MM.1S (cell line): ENCODE data around the gene ABCC8.

Experiments used
- DNase-seq: peaks from one replicate; pipeline ENCODE4 v3.0.0-alpha.2; 2015
- H2AFZ ChIP-seq: fragments of 300-600 bp; sonication (generic); 2 replicates; pipeline ENCODE4 v1.6.0; 2016; ENCODE audit warnings: antibody characterized with exemption, low read length
- H3F3A ChIP-seq: fragments of 300-600 bp; sonication (generic); 2 replicates; pipeline ENCODE4 v1.6.1; 2016; ENCODE audit warnings: mild to moderate bottlenecking, antibody characterized with exemption, low read length, moderate library complexity, mixed read lengths; ENCODE audit not compliant: insufficient read depth
- H3K27ac ChIP-seq: fragments of 300-600 bp; sonication (generic); 2 replicates; pipeline ENCODE4 v1.5.1; 2016; ENCODE audit warnings: mild to moderate bottlenecking, low read length
- H3K27me3 ChIP-seq: fragments of 300-600 bp; sonication (generic); replicated peaks from 2 replicates; pipeline ENCODE4 v1.6.0; 2016; ENCODE audit warnings: low read length; ENCODE audit not compliant: insufficient read depth
- H3K36me3 ChIP-seq: fragments of 300-600 bp; sonication (generic); replicated peaks from 2 replicates; pipeline ENCODE4 v1.6.1; 2016; ENCODE audit warnings: mild to moderate bottlenecking, low read length, mixed read lengths; ENCODE audit not compliant: insufficient read depth
- H3K4me1 ChIP-seq: fragments of 300-600 bp; sonication (generic); 2 replicates; pipeline ENCODE4 v1.6.1; 2016; ENCODE audit warnings: low read length, mixed read lengths
- H3K4me2 ChIP-seq: fragments of 300-600 bp; sonication (generic); 2 replicates; pipeline ENCODE4 v1.6.0; 2016; ENCODE audit warnings: low read depth, low read length
- H3K4me3 ChIP-seq: fragments of 300-600 bp; sonication (generic); 2 replicates; pipeline ENCODE4 v1.5.1; 2016; ENCODE audit warnings: low read length, mixed read lengths
- H3K79me2 ChIP-seq: fragments of 300-600 bp; sonication (generic); 2 replicates; pipeline ENCODE4 v1.6.1; 2016; ENCODE audit warnings: mixed run types, low read length, mixed read lengths
- H3K9ac ChIP-seq: fragments of 300-600 bp; sonication (generic); 2 replicates; pipeline ENCODE4 v1.6.1; 2016; ENCODE audit warnings: low read length, mixed read lengths
- H3K9me2 ChIP-seq: fragments of 300-600 bp; sonication (generic); replicated peaks from 2 replicates; pipeline ENCODE4 v1.6.1; 2016; ENCODE audit warnings: mild to moderate bottlenecking, low read length, mixed read lengths; ENCODE audit not compliant: insufficient read depth
- H3K9me3 ChIP-seq: fragments of 300-600 bp; sonication (generic); replicated peaks from 2 replicates; pipeline ENCODE4 v1.6.1; 2016; ENCODE audit warnings: mild to moderate bottlenecking, low read length, mixed read lengths; ENCODE audit not compliant: insufficient read depth
- H4K20me1 ChIP-seq: fragments of 300-600 bp; sonication (generic); 2 replicates; pipeline ENCODE4 v1.6.1; 2016; ENCODE audit warnings: mild to moderate bottlenecking, low read length, moderate library complexity, mixed read lengths; ENCODE audit not compliant: insufficient read depth
- EZH2 ChIP-seq: fragments of 300-600 bp; sonication (generic); optimal IDR thresholded peaks from 2 replicates; pipeline ENCODE3; 2017; ENCODE audit warnings: low read depth, mild to moderate bottlenecking, antibody characterized with exemption, low read length, mixed read lengths
- EZH2phosphoT487 ChIP-seq: fragments of 300-600 bp; sonication (generic); IDR thresholded peaks from 2 replicates; pipeline ENCODE4 v1.6.1; 2018; ENCODE audit warnings: antibody characterized with exemption, low read length
- TF ChIP-seq, protein P1 (sequence below): fragments of 300-600 bp; sonication (generic); IDR thresholded peaks from 2 replicates; pipeline ENCODE4 v1.5.1; 2016; ENCODE audit warnings: antibody characterized with exemption, low read length, mixed read lengths

ABCC8 gene

GRCh38 chr11:17506942-17507341, 30.3 kb upstream of the ABCC8 start:
- Histone ChIP-seq H3K9me3 (no peaks in the 10 kb centered on the region), H3F3A (no peaks in the 10 kb centered on the region), H3K36me3 (no peaks in the 10 kb centered on the region), H4K20me1 (no peaks in the 10 kb centered on the region), H2AFZ (no peak overlapping the region), H3K4me1 (peaks cover 4% of the 10 kb centered on the region), H3K27me3 (no peaks in the 10 kb centered on the region; the same call in 1 of the 2 replicates), H3K4me2 (no peak overlapping the region), H3K9me2 (no peaks in the 10 kb centered on the region), H3K9ac (no peak overlapping the region), H3K79me2 (no peaks in the 10 kb centered on the region), H3K27ac (no peak overlapping the region), H3K4me3 (no peak overlapping the region)
- DNase-seq, result no peak
- TF ChIP-seq EZH2, result no peak
- TF ChIP-seq, protein P1, sequence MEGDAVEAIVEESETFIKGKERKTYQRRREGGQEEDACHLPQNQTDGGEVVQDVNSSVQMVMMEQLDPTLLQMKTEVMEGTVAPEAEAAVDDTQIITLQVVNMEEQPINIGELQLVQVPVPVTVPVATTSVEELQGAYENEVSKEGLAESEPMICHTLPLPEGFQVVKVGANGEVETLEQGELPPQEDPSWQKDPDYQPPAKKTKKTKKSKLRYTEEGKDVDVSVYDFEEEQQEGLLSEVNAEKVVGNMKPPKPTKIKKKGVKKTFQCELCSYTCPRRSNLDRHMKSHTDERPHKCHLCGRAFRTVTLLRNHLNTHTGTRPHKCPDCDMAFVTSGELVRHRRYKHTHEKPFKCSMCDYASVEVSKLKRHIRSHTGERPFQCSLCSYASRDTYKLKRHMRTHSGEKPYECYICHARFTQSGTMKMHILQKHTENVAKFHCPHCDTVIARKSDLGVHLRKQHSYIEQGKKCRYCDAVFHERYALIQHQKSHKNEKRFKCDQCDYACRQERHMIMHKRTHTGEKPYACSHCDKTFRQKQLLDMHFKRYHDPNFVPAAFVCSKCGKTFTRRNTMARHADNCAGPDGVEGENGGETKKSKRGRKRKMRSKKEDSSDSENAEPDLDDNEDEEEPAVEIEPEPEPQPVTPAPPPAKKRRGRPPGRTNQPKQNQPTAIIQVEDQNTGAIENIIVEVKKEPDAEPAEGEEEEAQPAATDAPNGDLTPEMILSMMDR, result no peak; the same call in 1 of the 2 replicates
- no peak for TF ChIP-seq EZH2phosphoT487

- Histone ChIP-seq H4K20me1 (no peaks in the 10 kb centered on the region), H3K9ac (no peak overlapping the region), H3K27ac (no peak overlapping the region), H3K9me3 (no peaks in the 10 kb centered on the region), H3K4me1 (peaks cover 2% of the 10 kb centered on the region), H3K27me3 (peaks cover 4% of the 10 kb centered on the region; the same call in 1 of the 2 replicates), H3K36me3 (no peaks in the 10 kb centered on the region), H2AFZ (no peak overlapping the region), H3F3A (no peaks in the 10 kb centered on the region), H3K79me2 (no peaks in the 10 kb centered on the region), H3K4me3 (no peak overlapping the region), H3K9me2 (no peaks in the 10 kb centered on the region), H3K4me2 (no peak overlapping the region)
- no peak for DNase-seq
- TF ChIP-seq EZH2 (no peak), EZH2phosphoT487 (no peak)
- TF ChIP-seq, protein P1, result no peak
Measured at GRCh38 chr11:17506314-17506713, 29.7 kb upstream of the ABCC8 start.

GRCh38 chr11:17505146-17505545, 28.5 kb upstream of the ABCC8 start:
- Histone ChIP-seq H3K27me3 (peaks cover 10% of the 10 kb centered on the region), H3K36me3 (no peaks in the 10 kb centered on the region)

More at GRCh38 chr11:17505146-17505545, 28.5 kb upstream of the ABCC8 start:
- H3F3A ChIP-seq, result no peaks in the 10 kb centered on the region
- H3K9me3 ChIP-seq, result no peaks in the 10 kb centered on the region
- H3K4me1 ChIP-seq, result no peaks in the 10 kb centered on the region
- no peak overlapping the region for H3K9ac ChIP-seq
- H2AFZ ChIP-seq, result no peak overlapping the region
- TF ChIP-seq EZH2, result no peak
- TF ChIP-seq, protein P1, result no peak
- no peak for TF ChIP-seq EZH2phosphoT487
- no peak overlapping the region for H3K4me2 ChIP-seq
- no peaks in the 10 kb centered on the region for H3K9me2 ChIP-seq
- H4K20me1 ChIP-seq, result no peaks in the 10 kb centered on the region
- DNase-seq, result no peak
- no peaks in the 10 kb centered on the region for H3K79me2 ChIP-seq
- no peak overlapping the region for H3K27ac ChIP-seq
- no peak overlapping the region for H3K4me3 ChIP-seq
